CD4-positive, alpha-beta T cell treated with Interleukin-15 for 1 hour (primary cell): ENCODE results near the gene INSL3.
"Not testable (repeated sequence)": the region's sequence is repeated elsewhere in the genome, so short reads cannot be mapped to it uniquely, and the experiment has no call there.

Experiments used
- DNase-seq: peaks from one replicate; pipeline ENCODE4 v3.0.0-alpha.2; 2020

INSL3 gene

DNA sequence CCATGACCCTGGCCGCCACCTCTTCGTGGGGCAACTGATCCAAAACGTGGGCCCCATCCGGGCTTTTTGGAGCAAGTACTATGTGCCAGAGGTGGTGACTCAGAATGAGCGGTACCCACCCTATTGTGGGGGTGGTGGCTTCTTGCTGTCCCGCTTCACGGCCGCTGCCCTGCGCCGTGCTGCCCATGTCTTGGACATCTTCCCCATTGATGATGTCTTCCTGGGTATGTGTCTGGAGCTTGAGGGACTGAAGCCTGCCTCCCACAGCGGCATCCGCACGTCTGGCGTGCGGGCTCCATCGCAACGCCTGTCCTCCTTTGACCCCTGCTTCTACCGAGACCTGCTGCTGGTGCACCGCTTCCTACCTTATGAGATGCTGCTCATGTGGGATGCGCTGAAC, 9.6 kb downstream of the INSL3 start:
- no peak for DNase-seq

- no peak for DNase-seq
These were observed 10.2 kb downstream of the INSL3 start for GRCh38 chr19:17811103-17811502.

DNA sequence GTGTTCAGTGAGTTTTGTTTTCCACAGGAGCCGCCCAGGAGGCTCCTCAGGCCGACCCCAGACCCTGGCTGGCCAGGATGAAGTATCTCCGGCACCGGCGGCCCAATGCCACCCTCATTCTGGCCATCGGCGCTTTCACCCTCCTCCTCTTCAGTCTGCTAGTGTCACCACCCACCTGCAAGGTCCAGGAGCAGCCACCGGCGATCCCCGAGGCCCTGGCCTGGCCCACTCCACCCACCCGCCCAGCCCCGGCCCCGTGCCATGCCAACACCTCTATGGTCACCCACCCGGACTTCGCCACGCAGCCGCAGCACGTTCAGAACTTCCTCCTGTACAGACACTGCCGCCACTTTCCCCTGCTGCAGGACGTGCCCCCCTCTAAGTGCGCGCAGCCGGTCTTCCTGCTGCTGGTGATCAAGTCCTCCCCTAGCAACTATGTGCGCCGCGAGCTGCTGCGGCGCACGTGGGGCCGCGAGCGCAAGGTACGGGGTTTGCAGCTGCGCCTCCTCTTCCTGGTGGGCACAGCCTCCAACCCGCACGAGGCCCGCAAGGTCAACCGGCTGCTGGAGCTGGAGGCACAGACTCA, 13.5 kb downstream of the INSL3 start:
- no peak for DNase-seq

- DNase-seq, result peak; percentile 25
These were observed 14.4 kb downstream of the INSL3 start for GRCh38 chr19:17806945-17807344.

- no peak for DNase-seq
These were observed 15.9 kb downstream of the INSL3 start for GRCh38 chr19:17805427-17805826.

DNA sequence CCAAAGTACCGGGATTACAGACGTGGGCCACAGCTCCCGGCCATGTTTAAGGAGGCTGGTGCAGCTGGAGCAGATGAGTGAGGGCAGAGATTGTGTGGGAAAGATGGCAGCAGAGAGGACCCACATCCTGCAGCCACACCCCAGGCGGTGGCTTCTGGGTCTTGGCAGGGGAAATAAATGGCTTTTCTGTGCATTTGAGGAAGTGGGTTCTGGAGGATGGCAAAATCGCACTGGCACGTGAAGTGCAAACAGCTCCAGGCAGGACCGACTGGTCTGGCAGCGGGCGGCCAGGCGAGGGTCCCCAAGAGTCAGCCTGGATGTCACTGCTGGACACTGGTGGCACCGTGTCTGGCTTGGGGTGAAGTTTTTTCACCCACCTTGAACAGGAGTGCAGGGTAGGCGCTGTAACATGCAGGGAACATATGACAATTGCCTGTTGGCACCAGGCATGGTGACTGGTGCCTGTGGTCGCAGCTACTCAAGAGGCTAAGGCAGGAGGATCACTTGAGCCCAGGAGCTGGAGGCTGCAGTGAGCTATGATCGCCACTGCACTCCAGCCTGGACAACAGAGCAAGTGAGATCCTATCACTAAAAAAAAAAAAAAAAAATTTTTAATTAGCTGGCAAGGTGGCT, 17.9 kb downstream of the INSL3 start:
- DNase-seq, result peak; percentile 49

- no peak for DNase-seq
These were observed 19.0 kb downstream of the INSL3 start for GRCh38 chr19:17802137-17802858.

GRCh38 chr19:17798599-17798998, 22.7 kb downstream of the INSL3 start:
- DNase-seq, result not testable (repeated sequence)

GRCh38 chr19:17797424-17798201, 23.7 kb downstream of the INSL3 start:
- no peak for DNase-seq

GRCh38 chr19:17796838-17797423, 24.4 kb downstream of the INSL3 start:
- no peak for DNase-seq

GRCh38 chr19:17796013-17796837, 25.1 kb downstream of the INSL3 start:
- DNase-seq, result no peak

DNA sequence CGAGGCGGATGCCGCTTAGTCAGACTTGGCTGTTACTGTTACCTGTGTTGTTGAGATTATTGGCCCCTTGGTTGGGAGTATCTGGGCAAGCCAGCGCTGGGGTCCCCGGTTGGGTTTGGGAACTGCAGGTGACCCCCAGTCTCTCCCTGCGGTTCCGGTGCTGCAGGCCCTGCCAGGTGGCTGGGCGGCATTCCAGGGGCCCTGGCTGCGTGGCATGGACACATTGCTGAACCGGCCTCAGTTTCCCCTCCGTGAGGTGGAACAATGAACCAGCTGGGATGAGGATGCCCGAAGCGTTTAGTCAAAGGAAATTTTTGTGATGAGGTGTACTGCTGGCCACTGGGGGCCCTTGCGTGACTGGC, 25.8 kb downstream of the INSL3 start:
- DNase-seq, result no peak

GRCh38 chr19:17794731-17795494, 26.4 kb downstream of the INSL3 start, which contains the start of gene B3GNT3:
Gene B3GNT3, plus strand, starts transcription at chr19:17795138. Its CDS starts 12,670 bp downstream, at chr19:17807808.
- DNase-seq, result no peak

GRCh38 chr19:17794412-17794730, 26.9 kb downstream of the INSL3 start:
- no peak for DNase-seq

- DNase-seq, result peak; percentile 25
These were observed 31.1 kb downstream of the INSL3 start for GRCh38 chr19:17790059-17790780.

DNA sequence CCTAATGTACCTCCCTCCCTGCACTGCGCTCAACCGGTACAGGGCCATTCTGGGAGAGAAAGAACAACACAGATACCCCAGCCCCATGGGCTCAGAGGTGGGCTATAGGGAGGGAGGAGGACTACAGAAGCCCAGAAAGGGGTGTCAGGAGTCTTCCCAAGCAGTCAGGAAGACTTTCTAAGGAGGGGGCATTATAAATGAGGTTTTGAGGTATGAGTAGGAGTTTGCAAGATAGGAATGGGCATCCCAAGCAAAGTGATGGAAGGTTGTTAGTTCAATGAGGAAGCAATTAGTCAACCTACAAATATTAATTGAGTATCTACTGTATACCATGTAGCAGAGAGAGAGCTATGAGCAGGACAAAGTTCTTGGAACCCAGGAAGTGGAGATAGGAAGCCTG, 32.7 kb downstream of the INSL3 start:
- DNase-seq, result no peak

GRCh38 chr19:17787274-17787913, 33.9 kb downstream of the INSL3 start:
- no peak for DNase-seq

GRCh38 chr19:17784201-17785008, 36.9 kb downstream of the INSL3 start:
- peak; percentile 61 for DNase-seq

- DNase-seq, result not testable (repeated sequence)
These were observed 37.6 kb downstream of the INSL3 start for GRCh38 chr19:17783721-17784120.
